NCI-H446 treated with DMSO at 0.1 percent for 48 hours (cell line): ENCODE results near the gene RAB30.
"Not testable (repeated sequence)": the region's sequence is repeated elsewhere in the genome, so short reads cannot be mapped to it uniquely, and the experiment has no call there.

Experiments used
- DNase-seq: peaks from one replicate; lab custom pipeline; 2025; lab: John Stamatoyannopoulos, UW

RAB30 gene

GRCh38 chr11:82981852-82982251 lies 89.8 kb downstream of the RAB30 start:
- no peak for DNase-seq

GRCh38 chr11:82980947-82981346 lies 90.8 kb downstream of the RAB30 start:
- DNase-seq: no peak

GRCh38 chr11:82980292-82980691 lies 91.4 kb downstream of the RAB30 start:
- no peak for DNase-seq

GRCh38 chr11:82979824-82980223 lies 91.9 kb downstream of the RAB30 start:
- DNase-seq: no peak

- DNase-seq: no peak
Measured at GRCh38 chr11:82978422-82979099, 93.1 kb downstream of the RAB30 start.

GRCh38 chr11:82976786-82977185 lies 94.9 kb downstream of the RAB30 start:
- DNase-seq: no peak

- DNase-seq: no peak
Measured at GRCh38 chr11:82975882-82976281, 95.8 kb downstream of the RAB30 start.

- no peak for DNase-seq
Measured at GRCh38 chr11:82974851-82975250, 96.8 kb downstream of the RAB30 start.

- DNase-seq: no peak
Measured at GRCh38 chr11:82974135-82974534, 97.6 kb downstream of the RAB30 start.

- DNase-seq: no peak
Measured at GRCh38 chr11:82972103-82972502, 99.6 kb downstream of the RAB30 start.

- DNase-seq: not testable (repeated sequence)
Measured at GRCh38 chr11:82971519-82971946, 100.2 kb downstream of the RAB30 start.

- peak; percentile 19 for DNase-seq
Measured at GRCh38 chr11:82970507-82971083, 101.1 kb downstream of the RAB30 start.

- DNase-seq: no peak
Measured at GRCh38 chr11:82969811-82970210, 101.9 kb downstream of the RAB30 start.

GRCh38 chr11:82967381-82967780 lies 104.3 kb downstream of the RAB30 start:
- DNase-seq: no peak

- not testable (repeated sequence) for DNase-seq
Measured at GRCh38 chr11:82962021-82962420, 109.7 kb downstream of the RAB30 start.

GRCh38 chr11:82960779-82961143 lies 110.9 kb downstream of the RAB30 start:
- no peak for DNase-seq

GRCh38 chr11:82959987-82960778 lies 111.5 kb downstream of the RAB30 start:
- DNase-seq: no peak

GRCh38 chr11:82955736-82956453 lies 115.8 kb downstream of the RAB30 start:
- not testable (repeated sequence) for DNase-seq

GRCh38 chr11:82950502-82950901 lies 121.2 kb downstream of the RAB30 start:
- not testable (repeated sequence) for DNase-seq

- DNase-seq: no peak
Measured at GRCh38 chr11:82949352-82949751, 122.3 kb downstream of the RAB30 start.

- no peak for DNase-seq
Measured at GRCh38 chr11:82945682-82946081, 126.0 kb downstream of the RAB30 start.

GRCh38 chr11:82945041-82945440 lies 126.7 kb downstream of the RAB30 start:
- not testable (repeated sequence) for DNase-seq
